Trophoblast cell (in vitro differentiated cells and primary cell): ENCODE measurements around the gene PLA2G15.
A peak's percentile ranks its signal among the peaks of the same experiment; 100 is the strongest.

Source experiments
- DNase-seq, 2 donors: peaks; one replicate each; pipeline ENCODE4 v3.0.0-alpha.2; 2016
- H2AFZ ChIP-seq: 2 replicates; pipeline ENCODE4 v1.6.1; 2013; ENCODE audit warnings: low read length, moderate library complexity, mild to moderate bottlenecking; ENCODE audit not compliant: insufficient read depth, poor library complexity
- H2AK5ac ChIP-seq: 2 replicates; pipeline ENCODE4 v1.6.1; 2013; ENCODE audit warnings: mild to moderate bottlenecking, low read length
- H2BK120ac ChIP-seq: 2 replicates; pipeline ENCODE4 v1.6.1; 2013; ENCODE audit warnings: low read length, mild to moderate bottlenecking, moderate library complexity; ENCODE audit not compliant: insufficient read depth, poor library complexity
- H2BK12ac ChIP-seq: 2 replicates; pipeline ENCODE4 v1.6.1; 2013; ENCODE audit warnings: mild to moderate bottlenecking, low read length, moderate library complexity
- H2BK5ac ChIP-seq: 2 replicates; pipeline ENCODE4 v1.6.1; 2013; ENCODE audit warnings: low read length, low read depth, moderate library complexity, mild to moderate bottlenecking; ENCODE audit not compliant: poor library complexity
- H3K14ac ChIP-seq: 2 replicates; pipeline ENCODE4 v1.6.1; 2013; ENCODE audit warnings: mild to moderate bottlenecking, low read length
- H3K18ac ChIP-seq: 2 replicates; pipeline ENCODE4 v1.6.1; 2013; ENCODE audit warnings: mild to moderate bottlenecking, low read length
- H3K23ac ChIP-seq: 2 replicates; pipeline ENCODE4 v1.6.1; 2013; ENCODE audit warnings: low read length
- H3K27ac ChIP-seq: 2 replicates; pipeline ENCODE4 v1.5.1; 2013; ENCODE audit warnings: low read depth, mild to moderate bottlenecking, inconsistent platforms, low read length, moderate library complexity
- H3K27me3 ChIP-seq: 2 replicates; pipeline ENCODE4 v1.6.1; 2013; ENCODE audit warnings: inconsistent platforms, mild to moderate bottlenecking, low read length, moderate library complexity; ENCODE audit not compliant: insufficient read depth
- H3K36me3 ChIP-seq, 2 experiments: 1 replicate in 1 of 2; 2 replicates in 1 of 2; pipeline ENCODE4 v1.6.1; 2013; ENCODE audit warnings: low read length in 2 of 2, mild to moderate bottlenecking in 2 of 2, moderate library complexity in 1 of 2; ENCODE audit not compliant: insufficient read depth in 2 of 2, control insufficient read depth in 1 of 2
- H3K4ac ChIP-seq: 2 replicates; pipeline ENCODE4 v1.6.1; 2013; ENCODE audit warnings: low read depth, mild to moderate bottlenecking, low read length, moderate library complexity
- H3K4me1 ChIP-seq, 2 experiments: 1 replicate in 1 of 2; 2 replicates in 1 of 2; pipeline ENCODE4 v1.6.1; 2013; ENCODE audit warnings: low read length in 2 of 2, mild to moderate bottlenecking in 2 of 2, moderate library complexity in 1 of 2; ENCODE audit not compliant: insufficient read depth in 2 of 2, control insufficient read depth in 1 of 2
- H3K4me2 ChIP-seq: 2 replicates; pipeline ENCODE4 v1.6.1; 2013; ENCODE audit warnings: inconsistent platforms, mild to moderate bottlenecking, low read length, moderate library complexity
- H3K4me3 ChIP-seq: 2 replicates; pipeline ENCODE4 v1.5.1; 2013; ENCODE audit warnings: mild to moderate bottlenecking, low read depth, low read length, inconsistent platforms
- H3K79me1 ChIP-seq: one replicate; pipeline ENCODE4 v1.6.1; 2013; ENCODE audit warnings: low read length
- H3K79me2 ChIP-seq: 2 replicates; pipeline ENCODE4 v1.6.1; 2013; ENCODE audit warnings: low read length, mild to moderate bottlenecking; ENCODE audit not compliant: control insufficient read depth, insufficient read depth, poor library complexity
- H3K9ac ChIP-seq: 2 replicates; pipeline ENCODE4 v1.6.1; 2013; ENCODE audit warnings: mild to moderate bottlenecking, low read length
- H3K9me3 ChIP-seq: 2 replicates; pipeline ENCODE4 v1.6.1; 2013; ENCODE audit warnings: low read depth, mild to moderate bottlenecking, control low read depth, inconsistent platforms, low read length; ENCODE audit not compliant: insufficient read depth
- H4K12ac ChIP-seq: 2 replicates; pipeline ENCODE4 v1.6.1; 2013; ENCODE audit warnings: low read depth, mild to moderate bottlenecking, low read length, moderate library complexity
- H4K8ac ChIP-seq: 2 replicates; pipeline ENCODE4 v1.6.1; 2013; ENCODE audit warnings: low read depth, mild to moderate bottlenecking, low read length, moderate library complexity
- H4K91ac ChIP-seq: one replicate; pipeline ENCODE4 v1.6.1; 2013; ENCODE audit warnings: low read depth, mild to moderate bottlenecking, low read length, moderate library complexity
- WGBS: extraction: QIAGEN DNeasy Blood & Tissue Kit; methylation state at CpG from one replicate; pipeline ENCODE4 v1.1.7; 2013; ENCODE audit warnings: missing lambda C conversion rate; ENCODE audit not compliant: insufficient read length, insufficient coverage; ENCODE audit errors: extremely low coverage; 5-methylcytosine and 5-hydroxymethylcytosine counted together

PLA2G15 gene

DNA sequence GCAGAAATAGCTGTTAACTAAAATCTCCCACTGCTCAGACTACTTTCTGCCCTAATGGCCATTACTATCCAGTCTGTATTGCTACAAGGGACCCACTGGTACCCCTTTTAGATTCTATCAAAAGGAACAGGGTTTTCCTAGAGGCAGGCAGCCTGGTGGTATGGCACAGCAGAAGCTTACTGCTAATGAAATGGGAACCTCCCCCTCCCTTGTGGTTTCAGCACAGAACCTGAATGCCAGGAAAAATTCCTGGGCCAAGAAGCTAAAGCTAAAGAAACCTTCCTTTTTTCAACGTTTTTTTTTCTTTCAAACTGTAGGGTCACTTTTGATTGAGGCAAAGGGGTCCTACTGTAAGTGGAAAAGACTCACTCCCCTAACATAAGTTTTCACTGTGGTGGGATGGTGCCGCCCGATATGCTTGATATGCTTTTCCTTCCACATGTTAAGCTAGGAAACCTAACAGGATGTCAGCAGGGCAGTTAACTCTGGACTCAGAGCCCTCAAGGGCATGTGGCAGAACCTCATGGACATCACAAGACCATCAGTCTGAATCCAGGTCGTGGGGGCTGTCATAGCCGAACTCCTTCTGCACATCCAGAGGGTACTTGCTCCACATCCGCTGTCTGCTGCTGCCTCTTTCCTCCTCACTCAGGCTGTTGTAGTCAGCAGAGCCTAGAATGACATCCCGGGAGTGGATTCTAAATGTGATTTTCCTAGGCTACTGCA lies 55.7 kb downstream of the PLA2G15 start:
- Histone ChIP-seq H3K27ac (no peak overlapping the region), H3K36me3 (peaks cover 48 to 71% of the 10 kb centered on the region in 2 experiments), H3K79me1 (no peaks in the 10 kb centered on the region), H2BK12ac (no peak overlapping the region), H4K91ac (no peak overlapping the region), H2AFZ (no peak overlapping the region), H4K8ac (no peak overlapping the region), H3K18ac (no peak overlapping the region), H3K9ac (no peak overlapping the region), H3K23ac (no peak overlapping the region), H3K79me2 (no peaks in the 10 kb centered on the region), H3K9me3 (no peaks in the 10 kb centered on the region), H3K4ac (no peak overlapping the region), H4K12ac (no peak overlapping the region), H3K4me2 (no peak overlapping the region), H3K27me3 (no peaks in the 10 kb centered on the region), H2AK5ac (no peak overlapping the region), H2BK5ac (no peak overlapping the region), H3K4me1 (no peaks in the 10 kb centered on the region), H2BK120ac (no peak overlapping the region), H3K4me3 (no peak overlapping the region), H3K14ac (no peak overlapping the region)
- WGBS = no CpG with 5 or more reads among the region's 7 CpGs
- no peak for DNase-seq

DNA sequence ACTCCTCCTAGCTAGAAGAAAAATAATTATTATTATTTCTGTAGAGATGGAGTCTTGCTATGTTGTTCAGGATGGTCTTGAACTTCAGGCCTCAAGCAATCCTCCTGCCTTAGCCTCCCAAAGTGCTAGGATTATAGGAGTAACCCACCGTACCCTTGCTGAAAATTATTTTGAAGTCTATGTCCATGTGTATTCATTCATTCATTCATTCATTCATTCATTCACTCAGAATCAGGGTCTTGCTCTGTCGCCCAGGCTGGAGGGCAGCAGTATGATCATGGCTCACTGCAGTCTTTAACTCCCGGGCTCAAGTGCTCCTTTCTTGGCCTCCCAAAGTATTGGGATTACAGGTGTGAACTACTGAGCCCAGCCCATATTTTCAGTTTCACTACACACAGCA lies 61.5 kb downstream of the PLA2G15 start:
- Histone ChIP-seq H3K36me3 (peaks cover 38 to 45% of the 10 kb centered on the region in 2 experiments), H2BK120ac (no peak overlapping the region), H3K9ac (no peak overlapping the region), H2AK5ac (no peak overlapping the region), H4K12ac (no peak overlapping the region), H3K14ac (no peak overlapping the region), H3K79me2 (peaks cover 10% of the 10 kb centered on the region), H4K91ac (no peak overlapping the region), H4K8ac (no peak overlapping the region), H3K18ac (no peak overlapping the region), H2BK5ac (no peak overlapping the region), H3K9me3 (no peaks in the 10 kb centered on the region), H3K23ac (no peak overlapping the region), H2BK12ac (no peak overlapping the region), H3K27ac (no peak overlapping the region), H3K4ac (no peak overlapping the region), H2AFZ (no peak overlapping the region), H3K4me3 (no peak overlapping the region), H3K79me1 (peaks cover 6% of the 10 kb centered on the region), H3K4me2 (no peak overlapping the region), H3K27me3 (no peaks in the 10 kb centered on the region), H3K4me1 (peaks cover 0 to 5% of the 10 kb centered on the region in 2 experiments)
- no peak for DNase-seq
- WGBS = no CpG with 5 or more reads among the region's 3 CpGs

DNA sequence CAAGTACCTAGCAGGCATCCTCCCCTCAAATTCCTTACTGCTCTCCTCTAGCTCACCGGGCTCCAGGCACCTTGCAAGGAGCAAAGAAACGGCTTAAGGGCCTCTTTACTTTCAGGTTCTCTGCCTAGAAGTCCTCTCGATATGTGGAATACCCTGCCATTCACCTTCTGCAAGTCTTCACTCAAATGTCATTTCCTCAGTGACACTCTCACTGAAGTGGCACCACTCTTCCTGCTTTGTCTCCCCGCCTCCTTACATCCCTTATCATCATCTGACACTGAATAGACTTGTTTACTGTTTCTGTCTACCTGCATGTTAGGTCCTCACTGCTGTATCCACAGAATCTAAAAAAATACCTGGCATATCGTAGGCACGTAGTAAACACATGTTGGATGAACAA lies 64.6 kb downstream of the PLA2G15 start:
- peaks cover 0 to 7% of the 10 kb centered on the region in 2 experiments for H3K4me1 ChIP-seq
- H2BK5ac ChIP-seq = no peak overlapping the region
- H2BK12ac ChIP-seq = no peak overlapping the region
- peaks cover 6% of the 10 kb centered on the region for H3K79me1 ChIP-seq
- no peak overlapping the region for H4K91ac ChIP-seq
- H3K27ac ChIP-seq = no peak overlapping the region
- H3K9me3 ChIP-seq = no peaks in the 10 kb centered on the region
- H2BK120ac ChIP-seq = no peak overlapping the region
- H3K79me2 ChIP-seq = peaks cover 10% of the 10 kb centered on the region
- no peak overlapping the region for H3K14ac ChIP-seq
- H3K23ac ChIP-seq = no peak overlapping the region
- WGBS = no CpG with 5 or more reads among the region's 6 CpGs
- peak in 1 of 2 donors; percentile 23 for DNase-seq
- H4K8ac ChIP-seq = peak overlapping the region; percentile 61
- H3K27me3 ChIP-seq = no peaks in the 10 kb centered on the region
- peaks cover 19 to 24% of the 10 kb centered on the region in 2 experiments for H3K36me3 ChIP-seq
- H3K9ac ChIP-seq = peak overlapping the region; percentile 79
- peak overlapping the region; percentile 67 for H3K4me2 ChIP-seq
- H3K4me3 ChIP-seq = peak overlapping the region; percentile 96
- H2AFZ ChIP-seq = no peak overlapping the region
- no peak overlapping the region for H2AK5ac ChIP-seq
- peak overlapping the region; percentile 0 for H3K4ac ChIP-seq
- H4K12ac ChIP-seq = no peak overlapping the region
- no peak overlapping the region for H3K18ac ChIP-seq

DNA sequence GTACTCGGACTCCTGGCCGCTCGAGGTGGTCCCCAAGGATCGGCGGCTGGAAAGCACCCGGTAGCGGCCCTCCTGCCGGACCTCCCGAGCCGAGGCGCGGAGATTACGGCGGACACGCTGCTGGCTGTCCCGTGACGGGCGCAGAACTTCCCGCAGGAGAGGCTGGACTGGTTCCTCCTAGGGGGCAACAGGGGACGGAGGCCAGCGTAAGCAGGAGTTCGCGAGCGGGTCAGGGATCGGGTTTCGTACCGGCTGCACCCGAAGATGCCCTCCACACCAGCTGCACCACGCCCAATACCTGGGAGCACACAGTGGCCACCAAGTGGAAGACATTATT lies 65.2 kb downstream of the PLA2G15 start:
- Histone ChIP-seq H3K36me3 (peaks cover 18 to 19% of the 10 kb centered on the region in 2 experiments), H3K27ac (peak overlapping the region; percentile 44), H2BK12ac (no peak overlapping the region), H3K4ac (peak overlapping the region; percentile 0), H3K23ac (no peak overlapping the region), H2BK120ac (peak overlapping the region; percentile 9), H4K8ac (peak overlapping the region; percentile 61), H3K18ac (peak overlapping the region; percentile 61), H3K4me3 (peak overlapping the region; percentile 96), H3K14ac (peak overlapping the region; percentile 18), H3K79me2 (peaks cover 10% of the 10 kb centered on the region), H3K4me1 (peaks cover 0 to 7% of the 10 kb centered on the region in 2 experiments), H4K91ac (peak overlapping the region; percentile 7), H3K9me3 (no peaks in the 10 kb centered on the region), H3K79me1 (peaks cover 6% of the 10 kb centered on the region), H2AK5ac (peak overlapping the region; percentile 28), H3K9ac (peak overlapping the region; percentile 79), H3K27me3 (no peaks in the 10 kb centered on the region), H2BK5ac (no peak overlapping the region), H2AFZ (peak overlapping the region; percentile 8), H4K12ac (peak overlapping the region; percentile 23), H3K4me2 (peak overlapping the region; percentile 67)
- no CpG with 5 or more reads among the region's 29 CpGs for WGBS
- peak in 1 of 2 donors; percentile 47 for DNase-seq
